Brain pericyte (primary cell): Measurements from ENCODE around the gene ELMO1.

ENCODE experiments used
- DNase-seq: peaks from one replicate; pipeline ENCODE4 v3.0.0-alpha.2; 2012; ENCODE audit warnings: low read depth, low spot score

ELMO1 gene

DNA sequence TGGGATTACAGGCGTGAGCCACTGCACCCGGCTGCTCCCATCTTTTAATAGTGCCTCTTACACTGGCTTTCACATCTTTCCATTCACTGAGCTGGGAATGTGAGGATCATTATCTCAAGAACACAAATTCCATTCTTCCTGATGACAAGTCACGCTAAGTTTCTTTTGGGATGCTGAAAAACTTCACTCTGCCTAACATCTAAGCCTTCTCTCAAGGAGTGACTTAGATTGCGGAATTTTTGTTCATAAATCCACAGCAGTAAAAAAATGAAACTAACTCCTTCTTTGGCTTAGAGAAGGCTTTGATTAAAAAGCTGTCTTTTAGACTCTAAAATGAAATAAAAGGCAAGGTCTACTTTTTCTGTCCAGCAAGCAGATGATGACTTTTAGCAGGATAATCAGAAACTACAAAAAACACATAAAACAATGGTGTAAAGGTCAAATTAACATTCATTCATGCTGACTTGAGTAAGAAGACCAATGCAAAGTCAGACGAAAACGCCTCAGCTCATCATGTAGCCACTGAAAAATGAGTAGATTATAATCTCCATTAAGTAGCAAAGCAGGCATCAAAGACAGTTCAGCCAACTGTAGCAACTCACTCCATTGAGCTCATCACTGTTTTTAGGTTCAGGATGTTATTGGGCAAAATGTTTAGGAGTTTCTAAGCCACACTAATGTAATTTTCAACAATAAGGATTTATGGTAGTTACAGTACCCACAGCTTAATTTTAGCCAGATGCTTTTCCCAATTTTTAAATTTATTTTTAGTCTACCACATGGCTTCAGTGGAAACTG, 178.8 kb downstream of the ELMO1 start:
- no peak for DNase-seq

- no peak for DNase-seq
Observed at GRCh38 chr7:37267251-37267650, 181.4 kb downstream of the ELMO1 start.

DNA sequence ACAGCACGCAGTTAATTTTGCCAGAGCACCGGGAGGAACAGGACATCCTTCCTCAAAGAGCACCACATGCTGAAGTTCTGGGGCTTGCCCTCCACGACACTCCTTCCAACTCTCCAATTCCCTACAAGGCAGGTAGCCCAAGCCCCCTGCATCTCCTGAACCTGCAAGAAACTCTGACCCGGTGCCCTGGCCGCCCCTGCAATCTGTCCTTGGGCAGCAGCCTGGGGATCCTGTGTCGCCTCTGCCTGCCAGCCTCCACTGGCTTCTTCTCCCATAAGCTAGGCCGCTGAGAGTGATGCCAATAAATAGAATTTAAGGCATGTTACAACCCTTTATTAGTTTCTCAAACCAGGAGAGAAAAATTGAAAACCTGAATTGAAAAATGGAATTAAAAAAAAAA, 182.8 kb downstream of the ELMO1 start:
- no peak for DNase-seq

DNA sequence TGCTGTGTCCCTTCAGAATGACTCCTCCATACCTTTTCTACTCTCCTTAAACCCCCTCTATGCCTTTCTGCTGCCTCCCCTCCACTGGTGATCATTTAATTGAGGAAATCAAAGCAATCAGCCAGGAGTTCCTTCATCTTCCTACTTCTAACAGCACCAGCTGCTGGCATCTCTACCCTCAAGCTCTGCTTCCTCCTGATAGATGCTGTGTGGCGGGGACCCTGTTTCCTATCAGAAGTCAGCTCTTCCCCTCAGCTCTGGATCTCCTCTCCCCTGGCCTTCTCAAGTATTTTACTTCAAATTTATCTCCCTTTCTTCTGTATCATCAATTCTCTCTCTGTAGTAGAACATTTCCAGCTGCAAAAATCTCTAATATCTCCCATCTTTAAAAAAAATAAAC, 183.7 kb downstream of the ELMO1 start:
- no peak for DNase-seq

GRCh38 chr7:37262181-37262580, 186.5 kb downstream of the ELMO1 start:
- DNase-seq: no peak

DNA sequence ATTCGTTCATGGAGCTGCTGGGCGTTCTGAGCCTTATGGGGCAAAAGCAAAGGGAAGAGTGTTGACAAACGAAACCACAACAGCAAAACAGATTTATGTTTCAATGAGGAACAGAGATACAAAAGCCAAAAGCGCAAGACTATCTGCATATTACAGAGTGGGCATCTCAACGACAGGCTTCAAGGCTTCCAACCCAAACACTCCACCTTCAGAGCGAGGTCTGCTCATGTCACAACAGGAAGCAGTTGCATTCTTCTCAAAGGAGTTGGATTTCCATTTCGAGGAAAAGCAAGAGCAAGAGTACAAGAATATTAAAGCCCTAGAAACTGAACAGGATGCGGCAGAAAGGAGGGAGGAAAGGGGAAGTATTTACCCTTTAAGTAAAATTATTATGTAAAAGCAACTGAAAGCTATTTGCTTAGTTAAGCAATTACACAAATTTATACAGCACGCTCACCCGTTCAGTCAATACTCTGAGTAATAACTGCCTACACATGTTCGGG, 189.3 kb downstream of the ELMO1 start:
- DNase-seq: no peak

DNA sequence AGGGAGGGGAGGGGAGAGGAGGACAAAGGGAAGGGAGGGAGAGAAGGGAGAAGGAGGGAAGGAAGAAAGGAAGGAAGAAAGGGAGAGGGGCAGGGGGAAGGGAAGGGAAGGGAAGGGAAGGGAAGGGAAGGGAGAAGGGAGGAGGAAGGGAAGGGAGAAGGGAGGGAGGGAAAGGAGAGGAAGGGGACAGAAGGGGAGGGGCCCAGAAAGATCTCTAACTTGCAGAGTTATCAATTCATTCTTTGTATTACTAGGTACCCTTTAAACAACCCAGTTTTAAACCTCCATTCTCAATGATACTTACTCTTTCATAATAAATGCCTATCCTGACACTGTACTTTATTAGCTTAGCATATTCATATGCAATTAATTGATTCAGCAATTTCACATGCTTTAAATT, 192.0 kb downstream of the ELMO1 start:
- DNase-seq: no peak

DNA sequence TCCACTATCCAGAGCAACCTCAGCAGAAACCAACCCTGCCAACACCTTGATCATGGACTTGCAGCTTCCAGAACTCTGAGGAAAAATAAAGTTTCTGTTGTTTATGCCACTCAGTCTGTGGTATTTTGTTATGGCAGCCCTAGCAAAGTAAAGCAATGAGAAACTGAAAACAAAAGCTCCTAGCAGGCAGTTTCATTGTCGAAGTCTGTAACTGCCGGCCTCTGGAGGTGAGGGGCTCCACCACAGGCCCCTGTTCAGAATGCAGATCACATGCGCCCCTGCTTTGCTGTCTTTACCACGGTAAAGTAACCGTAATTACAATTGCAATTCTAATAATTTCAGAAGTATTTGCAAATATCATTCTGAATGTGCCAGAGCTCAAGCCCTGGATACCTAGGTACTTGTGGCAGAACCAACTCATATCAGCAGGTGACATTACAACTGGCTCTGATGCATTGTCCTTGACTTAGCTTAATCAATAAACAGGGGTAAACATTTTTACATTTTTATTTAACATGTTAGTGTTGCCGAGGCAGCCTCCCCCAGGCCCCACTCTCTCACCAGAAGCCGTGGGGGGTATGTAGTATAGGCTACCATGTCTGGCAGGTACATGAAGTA, 193.2 kb downstream of the ELMO1 start:
- no peak for DNase-seq

GRCh38 chr7:37251222-37251621, 197.4 kb downstream of the ELMO1 start:
- DNase-seq: no peak

- DNase-seq: no peak
Observed at GRCh38 chr7:37249240-37249639, 199.4 kb downstream of the ELMO1 start.

DNA sequence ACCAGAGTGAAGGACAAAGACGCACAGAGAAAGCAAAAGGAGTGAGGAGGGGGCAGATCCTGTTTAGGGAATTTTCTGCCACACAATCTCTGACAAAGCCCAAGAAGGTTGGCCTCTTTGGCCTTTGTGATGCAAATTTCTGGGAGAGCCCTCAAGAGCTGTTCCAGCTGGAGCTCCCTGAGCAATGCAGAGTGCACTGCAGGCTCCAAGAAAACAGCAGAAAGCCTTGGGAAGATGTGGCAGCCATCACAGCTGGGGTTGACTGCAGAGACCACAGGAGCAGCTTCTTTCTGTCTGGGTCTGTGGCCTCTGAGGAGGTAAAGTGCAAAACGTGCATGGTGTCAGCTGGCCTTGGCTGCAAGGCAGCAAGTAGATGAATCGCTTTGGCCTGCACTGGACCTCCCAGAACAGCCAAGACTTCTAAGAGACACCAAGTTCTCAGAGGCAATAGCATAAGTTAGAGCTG, 200.2 kb downstream of the ELMO1 start:
- DNase-seq: no peak

GRCh38 chr7:37247861-37248260, 200.8 kb downstream of the ELMO1 start:
- DNase-seq: no peak

DNA sequence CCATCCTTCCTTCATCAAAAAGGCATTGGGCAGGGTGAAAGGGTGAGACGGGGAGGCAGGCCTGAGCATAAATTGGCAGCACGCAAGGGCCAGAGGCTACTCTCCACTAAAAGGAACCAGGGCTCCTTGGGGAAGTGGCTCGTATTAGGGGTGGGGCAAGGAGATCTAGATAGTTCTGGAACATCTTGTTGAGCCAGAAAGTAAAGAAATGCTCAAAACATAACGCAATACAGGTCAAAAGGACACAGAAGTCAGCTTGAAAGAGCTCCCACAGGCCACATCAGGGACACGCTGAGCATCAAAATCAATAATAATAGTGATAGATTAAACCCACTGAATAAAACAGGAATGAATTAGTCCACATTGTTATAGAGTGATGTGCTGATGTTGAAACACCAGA, 203.1 kb downstream of the ELMO1 start:
- DNase-seq: no peak

- no peak for DNase-seq
Observed at GRCh38 chr7:37236906-37237305, 211.8 kb downstream of the ELMO1 start.

DNA sequence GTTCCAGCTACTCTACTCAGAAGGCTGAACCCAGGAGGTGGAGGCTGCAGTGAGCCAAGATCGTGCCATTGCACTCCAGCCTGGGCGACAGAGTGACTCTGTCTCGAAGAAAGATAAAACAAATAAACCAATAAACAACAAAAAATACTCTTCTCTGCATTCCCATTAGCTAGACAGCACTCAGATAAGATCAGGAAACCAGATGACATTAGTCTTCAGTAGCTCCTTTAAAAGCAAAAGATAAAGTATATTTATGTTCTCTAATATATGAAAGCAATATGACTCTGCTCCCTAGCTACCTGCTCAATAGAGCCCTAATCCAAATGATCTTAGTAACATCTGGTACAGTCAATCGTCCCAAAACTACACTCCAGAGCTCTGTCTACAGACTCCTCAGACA, 212.9 kb downstream of the ELMO1 start:
- DNase-seq: no peak

GRCh38 chr7:37234928-37235327, 213.7 kb downstream of the ELMO1 start:
- DNase-seq: no peak

DNA sequence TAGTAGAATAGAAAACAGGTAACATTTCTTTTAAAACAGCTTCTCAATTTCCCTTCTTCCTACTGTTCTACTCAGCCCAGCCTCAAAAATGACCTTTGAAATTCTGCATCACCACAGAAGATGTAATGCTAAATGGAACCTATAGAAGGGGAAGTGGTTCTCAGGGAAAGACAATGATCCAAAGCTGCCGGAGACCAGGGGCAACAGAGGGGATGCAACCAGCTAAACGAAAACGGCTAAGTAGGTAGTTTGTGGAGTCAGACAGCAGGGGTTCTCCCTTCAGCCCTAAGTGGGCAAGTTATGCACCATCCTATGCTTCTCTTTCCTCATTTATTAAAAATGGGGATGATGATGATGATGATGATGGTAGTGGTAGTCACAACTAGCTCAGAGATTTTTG, 214.3 kb downstream of the ELMO1 start:
- no peak for DNase-seq

GRCh38 chr7:37231613-37232012, 217.1 kb downstream of the ELMO1 start:
- DNase-seq: no peak

GRCh38 chr7:37230221-37230620, 218.4 kb downstream of the ELMO1 start:
- no peak for DNase-seq

DNA sequence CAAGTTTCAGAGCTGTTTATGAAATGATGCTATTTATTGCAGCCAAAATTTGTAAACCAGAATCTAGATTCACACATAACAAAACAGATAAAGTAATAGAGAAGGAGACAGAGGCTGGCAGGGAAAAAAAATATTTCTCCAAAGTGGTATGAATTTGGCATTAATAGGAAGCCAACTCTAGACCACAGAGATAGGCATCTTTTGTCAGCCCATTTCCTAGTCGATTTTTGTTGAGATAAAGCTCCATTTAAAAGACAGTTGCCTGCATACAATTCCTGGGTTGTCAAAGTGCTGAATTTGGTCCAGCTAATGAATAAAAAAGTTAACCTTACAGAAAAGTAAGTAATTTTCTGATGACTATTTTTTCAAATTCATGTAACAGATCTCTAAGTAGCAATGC, 219.3 kb downstream of the ELMO1 start:
- no peak for DNase-seq

- no peak for DNase-seq
Observed at GRCh38 chr7:37225285-37225969, 223.2 kb downstream of the ELMO1 start.

DNA sequence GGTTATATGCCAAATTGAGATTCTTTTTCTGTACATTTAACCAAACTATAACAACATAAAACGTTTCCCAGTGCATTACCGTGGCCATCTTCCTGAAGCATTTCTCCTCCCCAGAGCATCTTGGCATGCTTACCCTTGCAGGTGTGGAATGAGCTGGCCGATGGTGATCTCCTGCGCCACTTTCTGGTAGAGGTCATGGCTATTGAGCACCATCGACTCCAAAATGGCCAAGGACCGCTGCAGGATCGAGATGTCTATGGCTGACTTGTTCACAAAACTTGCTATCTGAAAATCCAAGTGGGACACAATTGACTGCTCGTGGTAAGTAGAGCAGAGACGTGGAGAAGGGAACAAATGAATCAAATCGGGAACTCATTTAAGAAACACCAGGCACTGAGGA, 223.9 kb downstream of the ELMO1 start:
- no peak for DNase-seq

GRCh38 chr7:37220664-37221063, 228.0 kb downstream of the ELMO1 start:
- DNase-seq: no peak
